ENCODE data around the gene KIF1B. TPM values are rescaled to one million over a fixed set of nuclear protein-coding genes. Genes with fewer than 3 reads are reported as not detected.

The KIF1B gene
- polyA plus RNA-seq, 3 donors from 2014 or later: 1.2 to 2.4 (median 1.8) TPM

Other genes starting within 250 kb of the KIF1B start
- gene RBP7, start 213.3 kb upstream of the KIF1B start, polyA plus RNA-seq: under 1 TPM in 1 of 3 donors, not detected in 2; 0.38 TPM
- 10 to 100 TPM in 1 of 3 donors, 1 to 10 TPM in 2; 3.7 to 10.3 (median 7.6) TPM for gene UBE4B, start 177.6 kb upstream of the KIF1B start, polyA plus RNA-seq
- gene PGD, start 188.5 kb downstream of the KIF1B start, polyA plus RNA-seq: 10 to 100 TPM; 43.9 to 51.3 (median 44.8) TPM
- gene CENPS, start 219.9 kb downstream of the KIF1B start, polyA plus RNA-seq: 10 to 100 TPM in 1 of 3 donors, 1 to 10 TPM in 2; 7.8 to 12.1 (median 8.1) TPM
- gene CORT, start 239.5 kb downstream of the KIF1B start, polyA plus RNA-seq: not detected

All from immature natural killer cell (primary cell).